ENCODE data around the gene NPAS3.

The NPAS3 gene

DNA sequence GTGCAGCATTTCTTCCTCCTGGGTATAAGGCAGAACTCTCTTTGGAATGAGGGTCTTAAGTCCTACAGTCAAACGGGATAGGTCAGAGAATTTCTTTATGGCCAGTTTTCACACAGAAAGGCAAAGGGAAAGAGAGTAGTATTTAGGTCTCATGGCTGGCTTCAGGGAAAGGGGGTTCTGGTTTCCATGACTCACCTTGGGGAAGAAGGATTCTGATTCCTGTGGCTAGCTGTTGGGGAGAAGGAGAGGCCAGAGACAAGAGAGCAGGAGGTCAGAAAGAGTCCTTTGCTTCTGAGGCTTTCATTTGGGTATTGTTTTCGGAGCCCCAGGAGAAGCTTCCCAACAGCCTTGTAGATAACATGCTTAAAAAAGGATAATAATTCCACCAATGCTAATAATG, 332.5 kb downstream of the NPAS3 start:
- DNase-seq, result peak; percentile 21

DNA sequence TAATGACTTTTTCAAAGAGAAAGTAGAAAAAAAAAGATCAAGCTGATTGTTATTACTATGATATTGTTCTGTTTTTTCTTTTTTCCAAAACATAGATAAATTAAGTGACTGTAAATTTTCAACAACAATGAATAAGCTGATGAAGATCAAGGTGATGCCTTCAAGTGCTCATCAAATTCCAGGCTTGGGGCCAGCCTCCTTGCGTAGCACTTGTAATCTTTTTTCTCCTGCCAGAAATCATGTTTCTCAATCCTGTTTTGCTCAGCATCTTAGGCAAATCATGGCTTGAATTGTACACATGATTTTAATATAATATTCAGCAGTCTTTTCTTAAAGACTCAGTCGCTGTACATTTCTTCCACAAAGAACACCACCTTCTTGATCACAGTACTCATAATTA, 333.2 kb downstream of the NPAS3 start:
- no peak for DNase-seq

DNA sequence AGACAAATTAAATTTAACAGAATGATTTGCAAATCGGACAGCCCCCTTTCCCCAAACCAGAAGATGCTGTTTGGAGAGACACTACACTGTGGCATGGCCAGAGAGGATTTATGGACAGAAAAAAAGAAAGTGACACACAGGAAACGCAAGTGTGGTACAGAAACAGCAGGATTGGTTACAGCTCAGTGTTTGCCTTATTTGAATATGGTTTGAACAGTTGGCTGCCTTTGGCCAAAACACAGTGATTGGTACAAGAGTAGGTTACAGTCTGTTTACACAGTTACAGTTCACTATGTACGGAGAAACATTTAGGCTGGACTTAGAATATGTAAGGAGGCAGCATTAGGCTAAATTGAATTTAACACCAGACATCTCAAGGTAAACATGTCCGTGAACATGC, 335.3 kb downstream of the NPAS3 start:
- no peak for DNase-seq

DNA sequence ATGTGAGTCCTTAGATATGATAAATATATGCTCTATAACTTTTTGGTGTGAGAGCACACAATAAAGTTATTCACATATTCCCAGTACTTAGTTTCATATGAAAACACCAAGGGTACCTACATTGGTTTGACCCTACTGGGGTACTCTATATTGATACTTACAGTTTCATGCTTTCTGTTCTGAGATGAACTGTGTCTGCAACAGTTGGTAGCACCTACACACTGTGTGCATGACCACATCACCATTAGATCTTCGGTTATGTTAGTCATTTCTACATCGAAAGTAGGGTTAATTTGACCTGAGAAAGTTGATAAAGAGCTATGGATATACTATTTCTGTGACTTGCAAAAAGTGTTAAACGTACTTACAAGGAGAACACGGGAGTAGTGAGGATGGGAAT, 337.2 kb downstream of the NPAS3 start:
- DNase-seq, result no peak

DNA sequence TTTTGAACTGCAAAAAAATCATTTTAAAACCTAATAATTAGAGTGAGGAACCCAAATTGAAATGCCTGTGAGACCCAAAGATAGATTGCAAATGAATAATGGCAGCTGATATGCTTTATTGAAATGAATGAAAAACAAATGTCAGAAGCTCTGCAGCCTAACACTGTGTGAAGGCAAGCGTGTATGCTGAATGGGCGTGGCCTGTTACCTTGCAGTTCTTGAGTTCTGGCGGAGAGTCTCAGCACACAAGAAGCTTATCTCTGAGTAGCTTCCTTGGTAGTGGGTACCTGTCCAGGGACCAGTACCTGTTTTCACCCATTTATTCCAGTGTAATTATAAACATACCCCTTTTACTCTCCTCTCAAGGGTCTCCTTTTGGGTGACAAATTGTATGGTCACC, 341.2 kb downstream of the NPAS3 start:
- DNase-seq, result no peak

DNA sequence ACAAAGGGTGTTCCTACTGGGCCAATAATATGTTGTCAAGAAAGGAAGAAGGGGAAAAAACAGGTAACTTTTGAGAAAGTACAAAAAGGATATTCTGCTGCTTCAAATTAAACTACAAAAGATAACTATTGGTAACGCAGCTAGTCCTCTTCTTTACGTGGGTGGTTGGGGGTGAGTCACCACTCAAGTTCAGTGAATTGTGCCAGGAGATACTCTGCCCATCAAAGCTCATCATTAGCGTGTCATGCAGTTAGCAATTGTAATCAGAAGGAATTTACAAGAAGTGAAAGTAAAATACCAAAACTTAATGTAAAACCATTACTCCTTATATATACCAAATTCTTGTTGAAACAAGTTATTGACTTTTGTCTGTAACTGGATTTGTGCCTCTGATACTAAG, 342.0 kb downstream of the NPAS3 start:
- peak; percentile 24 for DNase-seq

DNA sequence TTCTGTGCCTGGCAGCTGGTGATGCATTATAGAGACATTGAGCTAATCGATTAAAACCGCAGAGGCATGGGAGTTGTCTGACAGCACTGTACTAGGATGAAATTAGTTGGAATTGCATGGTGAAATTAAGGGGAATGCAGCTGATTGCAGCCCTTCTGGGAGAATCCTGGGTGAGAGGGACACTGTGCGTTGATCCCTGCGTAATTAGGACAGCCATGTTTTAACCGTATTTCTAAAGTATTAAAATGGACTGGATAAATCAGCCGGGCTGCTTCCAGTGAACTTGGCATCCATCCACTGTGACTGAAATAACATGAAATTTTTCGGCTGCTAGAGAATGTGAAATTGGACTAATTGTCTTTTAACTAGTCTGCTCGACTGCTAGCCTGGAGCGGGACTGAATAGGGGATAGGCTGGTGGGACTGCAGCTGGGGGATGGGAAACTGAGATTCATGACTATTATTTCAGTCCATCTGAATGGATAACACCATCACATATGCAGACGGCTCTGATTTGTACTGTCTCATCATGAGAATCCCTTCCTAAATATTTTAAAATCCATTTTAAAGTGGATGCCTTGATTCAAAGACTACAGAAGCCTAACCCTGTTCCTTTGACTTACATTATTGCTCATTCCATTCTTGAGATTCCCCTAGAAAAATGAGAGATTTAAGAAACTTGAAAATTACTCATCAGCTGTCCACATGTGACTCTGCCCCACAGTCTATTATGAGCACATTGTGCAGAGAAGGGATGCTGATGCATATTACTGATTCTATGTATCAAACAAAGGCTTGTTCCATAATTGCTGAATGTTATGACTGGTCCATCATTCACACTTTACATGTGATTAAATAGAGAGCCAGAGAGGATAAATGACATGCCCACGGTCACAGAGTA, 343.9 kb downstream of the NPAS3 start:
- DNase-seq, result peak; percentile 28

DNA sequence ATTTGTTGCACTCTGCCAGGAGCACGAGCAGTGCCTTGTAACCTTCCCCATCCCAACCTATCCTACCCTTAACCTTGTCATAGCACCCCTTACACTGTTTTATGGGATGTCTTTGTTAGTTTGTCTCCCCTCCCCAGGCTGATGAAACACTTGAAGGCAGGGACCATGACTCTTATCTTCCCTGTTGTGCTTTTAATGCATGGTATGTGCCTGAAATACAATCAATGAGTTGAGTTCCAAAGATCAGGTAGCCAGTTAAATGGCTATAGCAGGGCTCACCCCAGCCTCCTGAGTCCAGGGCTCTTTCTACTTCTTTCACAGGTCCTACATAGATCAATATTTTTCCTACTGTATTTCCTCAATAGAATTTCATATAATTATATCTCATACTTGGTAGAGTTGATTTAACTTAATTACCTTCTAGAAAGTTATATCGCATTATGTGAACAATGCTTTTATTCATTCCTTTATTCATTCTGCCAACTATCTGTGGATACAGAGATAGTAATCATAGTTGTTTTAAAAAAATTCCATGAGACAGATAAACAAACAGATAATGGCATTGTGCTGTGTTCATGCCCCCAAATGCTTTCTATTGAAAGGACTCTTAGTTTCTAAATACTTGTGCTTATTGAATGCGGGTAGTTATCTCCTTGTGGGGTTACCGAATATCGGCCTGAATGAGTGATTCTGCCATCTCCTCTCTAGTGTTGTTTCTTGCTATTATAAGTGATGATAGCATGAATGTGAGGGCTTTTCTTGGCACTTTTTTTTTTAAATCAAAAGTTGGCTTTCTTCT, 347.4 kb downstream of the NPAS3 start:
- no peak for DNase-seq

DNA sequence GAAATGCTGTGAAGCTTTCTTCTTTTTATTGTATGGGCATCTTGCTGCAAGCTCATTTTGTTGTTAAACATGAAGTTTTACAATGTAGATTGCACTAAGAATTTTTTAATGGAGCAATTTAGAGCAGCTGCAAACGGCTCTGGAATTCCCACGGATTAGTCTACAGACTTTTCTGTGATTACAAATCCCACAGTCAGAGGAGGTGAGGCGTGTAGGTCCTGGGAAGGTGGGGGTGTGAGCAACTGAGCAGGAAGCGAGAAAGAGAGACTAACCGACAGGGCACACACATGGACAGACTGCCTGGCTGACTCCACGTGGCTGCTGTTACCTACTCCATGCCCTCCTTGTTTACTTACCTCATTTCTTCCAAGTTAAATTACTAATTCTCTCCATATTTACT, 348.5 kb downstream of the NPAS3 start:
- no peak for DNase-seq

DNA sequence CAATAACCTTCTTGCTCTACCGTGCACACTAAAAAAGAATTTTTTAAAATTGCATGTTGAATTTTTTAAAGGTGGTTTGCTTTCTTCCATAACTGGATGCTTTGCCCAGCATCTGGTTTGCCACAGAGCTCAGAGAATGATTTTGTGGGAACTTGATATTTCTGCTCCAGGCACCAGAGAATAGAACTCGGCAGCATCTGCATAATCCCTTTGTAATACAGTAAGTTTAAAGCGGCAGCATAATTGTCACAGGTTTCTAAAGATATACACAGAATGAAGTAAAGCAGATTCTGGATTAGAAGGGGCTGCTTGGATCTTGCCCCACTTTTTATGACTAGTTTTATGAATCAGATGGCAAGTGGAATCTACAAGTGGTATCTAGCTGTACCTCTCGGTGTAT, 352.0 kb downstream of the NPAS3 start:
- DNase-seq, result no peak

DNA sequence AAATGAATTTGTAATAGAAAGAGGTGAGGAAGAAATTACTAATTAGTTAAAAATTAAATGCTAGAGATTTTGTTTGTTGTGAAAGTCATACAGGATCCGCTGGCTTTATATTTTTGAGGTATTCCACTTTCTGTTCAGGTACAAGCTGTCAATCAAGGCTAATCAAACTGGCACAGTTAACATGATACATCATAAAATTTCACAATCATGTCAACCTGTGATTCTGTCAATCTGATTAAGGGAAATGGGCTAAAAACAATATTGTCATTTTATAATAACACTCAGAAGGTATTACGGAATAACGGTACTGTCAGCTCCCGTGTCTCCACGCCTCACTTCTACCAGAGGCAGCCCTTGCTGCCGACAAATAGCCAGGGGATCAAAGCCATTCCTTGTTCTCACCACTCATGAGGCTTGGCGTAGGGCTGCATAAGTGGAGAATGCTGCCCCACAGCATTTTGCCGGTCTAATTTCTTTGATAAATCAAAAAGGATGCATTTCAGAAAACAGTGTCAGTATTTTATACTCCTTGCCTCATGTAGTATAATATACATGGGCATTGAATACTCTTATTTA, 352.9 kb downstream of the NPAS3 start:
- DNase-seq, result no peak

DNA sequence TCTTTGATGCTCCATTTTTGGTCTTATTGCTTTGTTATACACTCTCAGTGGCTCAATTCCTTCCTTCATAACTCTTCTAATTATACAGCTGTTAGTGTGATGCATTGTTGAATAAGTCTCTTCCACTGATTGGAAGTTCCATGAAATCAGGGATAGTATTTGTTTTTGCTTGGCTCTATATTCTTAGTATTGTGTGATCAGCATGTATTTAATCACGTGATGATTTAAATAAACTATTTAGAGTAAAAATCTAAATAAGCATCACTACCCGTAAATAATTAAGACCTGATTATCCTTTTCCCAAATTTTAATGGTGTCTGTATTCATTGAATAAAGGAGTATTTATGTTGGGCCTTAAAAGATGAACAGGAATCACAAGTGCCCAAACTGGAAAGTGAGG, 355.7 kb downstream of the NPAS3 start:
- no peak for DNase-seq

DNA sequence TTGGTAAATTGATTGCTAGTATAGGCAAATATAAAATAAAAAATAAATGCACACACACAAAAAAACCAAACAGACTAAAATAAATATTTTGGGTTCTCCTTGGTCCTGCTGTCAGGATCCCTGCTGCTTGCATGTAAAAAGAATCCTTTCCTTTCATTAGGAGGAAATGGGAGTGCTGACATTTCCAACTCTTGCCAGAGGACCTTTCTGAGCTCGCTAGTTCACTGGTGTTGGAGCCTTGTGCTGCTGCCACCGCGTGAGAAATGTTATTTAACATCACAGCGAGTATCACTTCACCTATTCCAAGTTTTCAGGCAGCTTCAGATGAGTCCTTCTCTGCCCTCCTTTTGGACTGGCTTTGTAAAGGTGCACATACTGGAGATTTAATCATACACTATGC, 358.9 kb downstream of the NPAS3 start:
- no peak for DNase-seq

DNA sequence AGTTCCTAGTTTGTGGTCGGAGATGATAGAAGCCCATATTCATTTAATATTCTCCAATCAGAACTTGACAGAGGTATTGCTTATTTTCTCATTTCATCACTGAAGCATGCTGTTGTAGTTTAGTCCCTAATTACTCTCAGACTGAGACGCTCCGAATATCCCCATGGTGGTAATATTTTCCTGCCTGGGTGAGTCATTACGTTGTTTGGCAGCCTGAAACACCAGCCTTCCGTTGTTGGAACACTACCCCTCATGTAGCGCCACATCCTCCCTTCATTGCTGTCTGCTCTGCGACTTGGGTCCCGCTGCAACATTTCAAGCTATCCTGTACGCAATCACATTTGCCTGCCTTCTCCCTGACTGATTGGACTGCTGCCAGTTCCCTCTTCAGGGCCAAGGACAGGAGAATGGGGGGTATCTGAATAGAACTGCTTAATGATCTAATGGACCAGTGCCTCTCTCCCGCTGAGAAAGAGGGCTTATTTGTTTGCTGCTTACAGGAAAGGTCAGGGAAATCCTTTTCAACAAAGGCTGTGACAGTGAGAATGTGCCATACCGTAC, 369.1 kb downstream of the NPAS3 start:
- DNase-seq, result peak; percentile 82

DNA sequence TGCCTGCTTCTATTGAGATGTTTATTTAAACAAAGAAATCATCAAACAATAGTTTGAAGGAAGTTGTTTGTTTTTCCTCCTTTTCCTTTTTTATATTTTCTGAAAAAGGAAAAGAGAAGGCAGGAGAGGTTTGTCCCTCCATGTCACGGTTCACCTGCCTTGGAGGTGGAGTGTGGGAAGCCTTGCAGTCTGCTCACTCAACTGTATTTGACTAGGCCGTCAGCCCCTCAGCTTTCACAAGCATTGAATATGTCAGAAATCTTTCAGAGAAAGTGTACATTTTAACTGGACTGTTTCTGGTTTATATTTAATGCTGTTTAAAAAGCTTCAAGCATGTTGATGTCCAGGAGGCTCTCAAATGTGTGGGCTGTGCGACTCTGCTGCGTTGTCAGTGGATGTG, 370.4 kb downstream of the NPAS3 start:
- DNase-seq, result no peak

DNA sequence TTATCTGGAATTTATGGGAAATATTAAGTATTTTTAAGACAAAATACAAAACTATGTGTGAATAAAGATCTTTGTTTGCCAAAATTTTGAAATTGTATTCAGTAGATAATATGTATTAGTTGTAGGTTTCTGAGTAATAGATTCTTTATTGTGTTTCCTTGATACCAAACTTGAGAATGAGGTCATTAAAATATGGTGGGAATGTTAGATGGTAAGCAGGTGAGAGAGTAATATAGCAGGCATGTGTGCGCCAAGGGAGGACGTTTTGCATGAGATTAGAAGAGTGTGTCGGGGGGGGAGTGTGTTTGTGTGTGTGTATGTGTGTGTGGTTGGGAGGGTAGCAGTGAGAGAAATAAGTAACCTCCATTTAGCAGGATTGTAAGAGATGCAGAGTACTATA, 376.5 kb downstream of the NPAS3 start:
- DNase-seq, result no peak

DNA sequence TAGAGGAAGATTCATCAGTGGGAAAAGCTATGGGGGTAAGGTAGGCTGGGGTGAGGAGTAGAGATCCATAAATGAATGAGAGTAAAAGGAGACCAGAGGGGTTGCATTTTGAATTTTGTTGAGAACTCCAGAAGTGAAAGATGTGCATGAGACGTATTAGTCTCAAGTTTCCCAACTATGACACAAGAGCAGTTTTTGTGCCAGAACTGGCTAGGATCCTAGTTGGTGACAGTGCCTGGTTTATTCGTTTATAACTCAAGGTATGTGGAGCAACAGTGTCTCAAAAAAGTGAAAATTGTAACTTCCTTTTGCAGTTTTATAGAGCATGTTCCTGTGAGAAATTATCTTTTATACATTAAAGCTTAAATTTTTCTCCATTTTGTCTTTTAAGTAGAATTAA, 377.0 kb downstream of the NPAS3 start:
- no peak for DNase-seq

DNA sequence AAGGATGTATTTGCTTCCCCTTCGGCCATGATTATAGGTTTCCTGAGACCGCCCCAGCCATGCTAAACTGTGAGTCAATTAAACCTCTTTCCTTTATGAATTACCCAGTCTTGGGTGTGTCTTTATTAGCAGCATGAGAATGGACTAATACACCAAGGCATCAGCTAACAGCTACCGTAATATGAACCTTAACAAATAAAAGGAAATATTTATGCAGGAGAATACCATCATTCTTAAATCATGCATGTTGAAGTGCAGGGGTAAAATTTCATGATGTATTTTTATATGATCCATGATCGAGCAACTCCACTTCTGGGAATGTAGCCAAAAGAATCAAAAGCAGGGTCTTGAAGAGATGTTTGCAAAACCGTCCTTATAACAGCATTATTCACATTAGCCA, 379.0 kb downstream of the NPAS3 start:
- DNase-seq, result peak; percentile 22

DNA sequence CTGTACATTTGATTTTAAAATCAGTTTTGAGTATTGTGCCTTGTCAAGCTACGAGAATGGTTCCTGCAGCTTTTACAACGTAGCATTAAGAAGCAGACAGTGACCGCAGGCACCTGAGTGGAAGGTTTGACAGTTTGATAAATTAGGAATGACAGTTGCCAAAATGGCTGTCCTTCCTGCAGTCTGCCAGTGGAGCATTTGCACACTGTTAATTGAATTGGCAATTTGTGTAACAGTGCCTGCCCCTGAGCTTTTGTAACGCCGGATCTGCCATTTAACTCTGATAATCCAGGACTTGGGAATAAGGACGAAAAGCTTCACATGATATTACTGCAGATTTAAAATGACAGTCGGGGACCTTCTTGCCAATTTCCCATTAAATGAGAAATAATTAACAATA, 385.3 kb downstream of the NPAS3 start:
- DNase-seq, result no peak

DNA sequence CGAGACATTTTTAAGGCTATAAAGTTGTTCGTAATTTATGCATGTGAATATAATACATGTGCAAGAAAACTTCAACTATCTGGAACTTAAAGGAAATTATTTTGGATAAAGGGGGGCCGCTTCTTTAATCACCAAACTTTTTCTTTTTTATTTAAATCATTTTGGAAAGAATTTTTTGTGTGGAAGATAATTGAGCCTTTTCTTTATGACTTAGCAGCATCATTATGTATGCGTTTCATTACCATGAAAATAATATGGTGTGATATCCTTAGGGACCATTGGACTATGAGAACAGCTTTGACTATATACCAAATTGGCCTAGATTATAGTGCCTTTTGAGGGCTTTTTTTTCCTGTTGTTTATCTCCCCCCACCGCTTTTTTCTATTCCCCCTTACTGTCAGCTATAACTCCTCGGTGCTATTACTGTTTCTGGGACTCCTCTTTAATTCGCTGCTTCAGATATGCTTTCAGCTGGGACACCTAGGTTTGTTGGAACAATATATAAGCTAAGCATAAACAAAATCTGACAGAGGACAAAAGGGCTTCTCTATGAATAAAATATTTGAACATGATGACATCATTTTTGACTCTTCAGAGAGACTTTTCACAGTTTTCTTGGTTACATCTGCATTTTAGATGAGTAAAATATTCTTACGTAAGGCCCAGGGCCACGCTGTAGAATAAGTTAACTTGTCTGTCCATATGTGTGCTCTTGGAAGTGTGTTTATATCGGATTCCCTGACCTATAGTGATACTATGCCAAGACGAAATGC, 392.7 kb downstream of the NPAS3 start:
- no peak for DNase-seq

DNA sequence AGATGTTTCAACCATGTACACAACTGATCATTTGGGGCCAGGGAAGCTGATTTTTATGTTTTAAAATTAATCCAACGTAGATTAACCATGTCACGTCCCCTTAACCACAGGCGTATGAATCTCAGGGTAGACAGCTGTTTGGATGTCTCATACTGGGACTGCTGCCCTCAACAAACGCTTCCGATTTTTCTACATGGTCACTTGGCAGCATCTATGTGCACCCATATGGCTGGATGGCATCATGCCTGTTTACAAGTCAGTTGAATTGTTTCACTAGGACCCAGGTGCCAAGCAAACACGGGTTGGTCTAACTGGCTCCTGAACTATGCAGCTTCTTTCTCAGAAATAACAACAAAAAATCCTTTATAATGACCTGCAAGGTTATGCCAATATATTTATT, 393.8 kb downstream of the NPAS3 start:
- no peak for DNase-seq

DNA sequence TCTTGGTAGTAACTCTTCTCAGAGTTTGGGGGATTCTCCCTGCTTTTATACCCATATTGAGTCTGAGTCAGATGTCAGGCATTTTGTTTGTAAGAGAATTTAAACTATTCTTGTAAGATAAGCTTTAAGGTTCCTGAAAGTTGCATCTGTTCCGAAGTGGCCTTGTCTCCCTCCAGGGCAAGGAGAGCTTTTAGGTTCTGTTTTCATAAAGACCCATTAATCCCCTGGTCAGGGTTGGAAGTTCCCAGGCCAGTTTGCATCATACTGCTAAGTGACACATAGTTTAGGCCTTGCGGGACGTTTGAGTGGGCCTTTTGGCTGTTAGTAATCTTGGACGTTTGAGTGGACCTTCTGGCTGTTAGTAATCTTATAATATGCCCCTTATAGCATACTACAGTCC, 396.7 kb downstream of the NPAS3 start:
- peak; percentile 14 for DNase-seq

Data from fibroblast of skin of back (primary cell).